ENCODE data around the gene NAPA.

DNA sequence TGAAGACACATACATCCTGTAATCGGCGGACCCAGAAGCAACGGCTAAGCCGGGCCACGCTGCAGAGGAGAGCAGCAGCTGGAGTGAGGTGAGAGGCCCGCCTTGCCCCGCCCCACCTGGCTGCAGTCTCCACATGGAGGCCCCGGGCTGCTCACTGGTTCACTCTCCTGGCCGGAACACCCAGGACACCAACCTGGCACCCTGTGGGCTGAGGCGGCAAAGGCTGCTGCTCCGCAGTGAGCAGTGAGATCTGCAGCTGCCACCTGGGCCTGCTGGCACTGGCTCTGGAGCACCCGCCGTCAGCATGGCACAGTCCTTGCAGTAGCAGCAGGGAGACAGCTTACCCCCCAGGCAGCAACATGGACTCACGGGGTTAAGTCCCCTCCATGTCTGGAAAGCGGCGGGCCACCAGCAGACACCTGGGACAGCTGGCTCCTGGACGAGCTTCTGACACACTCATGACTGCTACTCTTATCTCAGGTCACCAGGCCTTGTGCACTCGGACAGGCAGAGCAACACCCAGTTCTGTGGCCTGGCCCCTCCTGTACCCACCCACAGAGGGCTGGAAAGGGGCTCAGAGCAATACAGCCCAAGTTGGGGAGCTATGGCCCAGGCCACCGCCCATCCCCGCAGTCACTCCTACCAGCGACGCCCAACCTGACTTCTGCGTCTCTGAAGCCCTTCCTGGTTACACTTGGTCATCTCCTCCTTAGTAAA lies 17.7 kb downstream of the NAPA start:
- TF ChIP-seq, protein P1, sequence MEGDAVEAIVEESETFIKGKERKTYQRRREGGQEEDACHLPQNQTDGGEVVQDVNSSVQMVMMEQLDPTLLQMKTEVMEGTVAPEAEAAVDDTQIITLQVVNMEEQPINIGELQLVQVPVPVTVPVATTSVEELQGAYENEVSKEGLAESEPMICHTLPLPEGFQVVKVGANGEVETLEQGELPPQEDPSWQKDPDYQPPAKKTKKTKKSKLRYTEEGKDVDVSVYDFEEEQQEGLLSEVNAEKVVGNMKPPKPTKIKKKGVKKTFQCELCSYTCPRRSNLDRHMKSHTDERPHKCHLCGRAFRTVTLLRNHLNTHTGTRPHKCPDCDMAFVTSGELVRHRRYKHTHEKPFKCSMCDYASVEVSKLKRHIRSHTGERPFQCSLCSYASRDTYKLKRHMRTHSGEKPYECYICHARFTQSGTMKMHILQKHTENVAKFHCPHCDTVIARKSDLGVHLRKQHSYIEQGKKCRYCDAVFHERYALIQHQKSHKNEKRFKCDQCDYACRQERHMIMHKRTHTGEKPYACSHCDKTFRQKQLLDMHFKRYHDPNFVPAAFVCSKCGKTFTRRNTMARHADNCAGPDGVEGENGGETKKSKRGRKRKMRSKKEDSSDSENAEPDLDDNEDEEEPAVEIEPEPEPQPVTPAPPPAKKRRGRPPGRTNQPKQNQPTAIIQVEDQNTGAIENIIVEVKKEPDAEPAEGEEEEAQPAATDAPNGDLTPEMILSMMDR (IDR thresholded peaks at IDR 0.05), result no peak
- TF ChIP-seq EP300 (IDR thresholded peaks at IDR 0.05) (no peak), POLR2A (IDR thresholded peaks at IDR 0.05) (no peak), POLR2AphosphoS5 (IDR thresholded peaks at IDR 0.05) (no peak)
